Stimulated activated CD4-positive, alpha-beta T cell treated with anti-CD3 and anti-CD28 coated beads, Interleukin-15, amount 100 ng/mL, for 48 hours (primary cell): ENCODE results near the gene PELI2.

Experiments used
- DNase-seq, 2 donors: peaks; one replicate each; pipeline ENCODE4 v3.0.0-alpha.2; 2020; ENCODE audit warnings: low read depth in 2 of 2

The PELI2 gene

DNA sequence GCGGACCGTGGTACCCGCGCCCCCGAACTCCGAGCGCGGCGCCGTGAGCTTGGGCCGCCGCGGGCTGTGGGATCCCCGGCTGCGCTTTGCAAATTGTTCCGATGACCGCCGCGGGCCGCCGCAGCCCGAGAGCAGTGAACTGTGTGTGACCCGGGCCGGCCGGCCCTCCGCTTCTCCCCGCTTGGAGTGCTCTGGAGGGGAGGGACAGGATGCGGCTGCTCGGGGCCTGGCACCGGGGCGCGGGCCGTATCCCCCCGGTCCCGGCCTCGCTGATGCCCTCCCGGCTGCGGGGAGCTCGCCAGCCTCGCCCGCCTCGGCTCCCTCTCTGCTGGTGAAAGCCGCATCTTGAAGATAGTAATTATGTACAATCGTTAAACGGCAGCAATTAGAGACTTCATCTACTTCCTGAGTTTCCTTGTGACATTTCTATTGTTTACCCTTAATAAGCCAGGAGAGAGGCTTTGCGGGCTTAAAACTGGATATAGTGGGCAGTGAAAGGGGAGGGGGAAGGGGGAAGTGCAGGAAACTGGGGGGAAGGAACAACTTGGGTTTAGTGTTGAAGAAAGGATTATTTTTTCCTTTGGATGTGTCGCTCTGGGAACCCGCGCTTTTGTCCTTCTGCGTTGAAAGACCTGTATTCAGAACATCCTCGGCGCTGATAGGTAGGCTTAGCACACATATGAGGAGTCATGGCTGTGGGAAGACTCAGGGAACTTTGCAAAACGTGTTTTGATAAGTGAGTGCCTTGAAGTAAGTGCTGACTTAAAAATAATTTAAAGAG lies 1.2 kb downstream of the PELI2 start:
- peak in 1 of 2 donors; percentile 28 for DNase-seq

DNA sequence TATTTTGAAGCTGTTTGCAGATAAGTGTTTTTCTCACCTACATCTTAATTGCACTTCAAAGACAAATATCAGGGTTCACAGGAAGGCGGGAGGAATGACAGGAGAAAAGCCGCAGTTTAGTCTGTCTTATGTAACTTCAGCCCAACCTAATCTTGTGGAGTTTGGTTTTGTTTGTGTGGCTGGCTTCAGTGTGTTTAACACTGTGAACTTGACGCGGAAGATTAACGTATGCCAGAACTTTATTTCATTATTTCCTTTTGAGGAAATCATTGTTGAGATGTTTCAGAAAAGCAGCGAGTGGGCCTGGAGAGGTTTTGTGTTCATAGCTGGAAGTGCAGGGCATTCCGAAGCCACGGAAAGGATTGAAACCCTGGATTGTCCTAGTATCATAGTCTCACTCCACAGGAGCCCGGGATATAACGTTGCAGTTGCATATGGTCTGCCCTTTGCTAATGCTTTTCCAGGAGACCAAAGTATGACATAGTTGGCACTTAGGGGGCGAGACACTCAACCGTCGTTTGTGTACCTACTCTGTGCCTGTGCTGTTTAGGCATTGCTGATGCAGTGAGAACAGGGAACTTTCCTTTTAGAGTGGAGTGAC lies 2.0 kb downstream of the PELI2 start:
- DNase-seq = no peak

DNA sequence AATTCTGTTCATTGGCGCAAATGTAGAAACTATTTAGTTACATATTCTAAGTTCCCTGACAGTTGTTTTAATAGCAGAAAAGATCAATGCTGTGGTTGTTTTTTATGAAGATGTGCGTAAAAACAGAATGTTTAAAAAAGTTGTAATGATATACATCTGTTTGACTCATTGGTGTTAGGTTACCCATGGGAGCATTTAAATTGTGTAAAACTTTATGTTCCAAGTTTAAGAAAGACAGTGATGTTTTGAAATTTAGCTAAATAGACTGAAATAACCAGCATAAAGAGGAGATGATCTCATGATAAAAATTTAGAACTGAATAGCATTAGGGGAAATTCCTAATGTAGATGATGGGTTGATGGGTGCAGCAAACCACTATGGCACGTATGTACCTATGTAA lies 3.6 kb downstream of the PELI2 start:
- DNase-seq = no peak

DNA sequence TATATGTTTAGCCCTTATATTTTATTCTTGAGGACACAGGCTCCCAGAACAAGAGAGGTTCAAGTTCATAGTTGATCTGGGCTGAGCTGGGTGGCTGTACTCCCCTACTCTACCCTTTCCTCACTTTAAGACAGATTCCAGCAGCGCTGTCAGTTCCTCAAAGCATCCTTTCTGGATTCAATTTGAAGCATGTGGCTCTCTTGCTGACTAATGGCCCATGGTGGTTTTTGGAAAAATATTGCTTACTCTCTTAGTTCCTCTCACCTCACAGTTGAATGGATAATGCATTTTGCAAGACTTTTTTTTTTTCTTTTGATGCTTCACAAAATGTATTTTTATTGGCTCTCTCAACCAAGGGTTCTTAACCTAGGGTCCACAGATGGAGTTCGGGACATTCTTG lies 4.1 kb downstream of the PELI2 start:
- no peak for DNase-seq

DNA sequence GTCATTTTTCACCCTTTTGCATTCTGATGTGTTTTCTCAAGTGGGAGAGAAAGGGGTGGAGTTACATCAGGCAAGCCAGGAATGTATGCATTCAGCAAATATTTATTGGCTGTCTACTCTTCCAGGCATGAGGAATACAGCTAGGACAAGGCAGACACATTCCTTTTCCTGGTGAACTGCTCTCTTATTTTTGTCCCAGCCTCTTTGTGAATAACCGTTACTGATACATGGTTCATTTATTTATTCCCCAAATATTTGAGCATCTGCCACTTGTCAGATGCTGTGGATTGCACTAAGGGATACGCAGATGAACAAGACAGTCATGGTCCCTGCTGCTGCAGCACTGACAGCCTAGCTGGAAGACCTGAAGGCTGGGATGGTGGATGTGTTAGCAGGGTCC lies 6.1 kb downstream of the PELI2 start:
- no peak for DNase-seq

DNA sequence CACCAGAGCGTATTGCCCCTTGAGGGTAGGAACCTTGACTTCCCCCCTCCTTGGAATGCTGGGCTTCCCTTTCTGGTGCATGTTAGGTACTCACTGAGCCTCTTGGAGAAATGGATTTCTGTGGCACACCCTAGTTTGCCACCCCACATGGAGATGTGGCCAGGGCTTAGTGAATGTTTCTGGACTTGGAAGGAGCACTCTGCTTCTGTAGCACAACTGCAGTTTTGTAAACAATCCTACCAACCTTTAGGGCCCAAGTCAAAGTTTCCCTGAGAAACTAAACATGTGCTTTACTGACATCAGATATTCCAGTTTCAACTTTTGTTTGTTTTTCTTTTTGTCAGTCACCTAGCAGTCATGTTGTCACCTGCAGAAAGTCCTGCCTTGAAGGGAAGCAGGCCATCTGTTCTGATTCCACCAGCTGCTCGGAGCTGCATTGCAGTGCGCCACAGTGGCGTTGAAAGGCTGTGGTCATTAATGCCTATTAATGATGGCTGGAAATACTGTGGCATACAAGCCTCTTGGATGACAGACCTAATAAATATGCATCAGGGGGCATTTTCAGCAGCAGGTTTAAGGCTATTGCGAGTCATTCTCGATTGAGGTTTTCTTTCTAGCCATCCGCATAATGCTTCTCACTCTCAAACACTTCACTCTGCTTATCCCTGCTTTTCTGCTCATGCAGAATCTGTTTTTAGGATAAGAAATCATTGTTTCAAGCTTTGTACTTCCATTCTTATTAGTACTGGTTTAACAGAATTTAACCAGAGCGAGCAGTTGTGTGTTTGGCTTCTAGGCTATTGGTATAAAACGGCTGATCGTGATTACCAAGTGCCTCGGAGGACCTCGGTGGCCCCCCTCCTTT lies 7.8 kb downstream of the PELI2 start:
- DNase-seq = no peak

DNA sequence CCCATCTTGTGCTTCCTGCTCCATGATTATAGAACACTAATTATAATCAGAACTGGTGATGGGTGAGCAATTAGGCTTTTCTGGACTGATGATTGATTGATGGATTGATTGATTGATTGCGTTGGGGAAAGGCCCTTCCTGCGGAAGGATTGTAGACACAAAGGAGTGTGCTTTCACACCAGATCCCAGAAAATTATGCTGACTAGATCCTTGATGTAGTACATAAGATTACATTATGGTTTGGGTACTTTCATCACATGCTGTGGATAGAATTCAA lies 8.4 kb downstream of the PELI2 start:
- no peak for DNase-seq

DNA sequence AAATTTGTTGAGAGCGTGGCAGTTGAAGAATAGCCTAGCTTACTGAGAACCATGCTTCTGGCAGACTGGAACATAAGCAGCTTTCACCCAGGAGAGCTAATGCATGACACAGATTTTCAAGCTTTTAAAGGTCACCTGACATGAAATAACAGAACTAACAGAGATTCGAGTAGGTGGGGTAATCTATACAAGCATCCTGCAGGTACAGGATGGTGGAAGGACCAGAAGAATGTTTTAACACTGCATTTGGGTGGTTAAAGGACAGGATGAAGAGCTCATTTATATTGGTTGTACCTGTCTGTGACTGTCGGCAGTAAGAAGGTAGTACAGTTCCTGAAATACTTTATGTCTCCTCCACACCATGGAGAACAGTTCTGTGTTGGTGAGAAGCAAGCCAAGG lies 8.9 kb downstream of the PELI2 start:
- DNase-seq = no peak

DNA sequence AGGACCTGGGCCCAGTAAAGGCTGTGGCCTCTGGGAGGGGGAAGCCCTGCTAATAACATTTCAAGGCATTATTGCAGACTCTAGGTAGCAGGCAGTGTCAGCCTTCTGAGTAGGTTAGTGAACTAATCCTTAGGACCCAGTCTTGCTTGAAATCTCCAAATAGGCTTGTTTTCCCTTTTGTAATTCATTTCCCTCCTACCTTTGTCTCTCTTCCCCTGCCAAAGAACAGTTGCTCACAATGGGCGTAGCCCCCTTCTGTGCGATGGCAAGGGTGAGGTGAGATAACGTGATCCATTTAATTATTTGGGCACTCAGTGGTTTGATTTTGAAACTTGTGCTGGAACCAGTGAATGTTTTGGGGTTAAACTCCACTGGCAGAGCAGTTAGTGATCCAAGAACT lies 10.9 kb downstream of the PELI2 start:
- no peak for DNase-seq

DNA sequence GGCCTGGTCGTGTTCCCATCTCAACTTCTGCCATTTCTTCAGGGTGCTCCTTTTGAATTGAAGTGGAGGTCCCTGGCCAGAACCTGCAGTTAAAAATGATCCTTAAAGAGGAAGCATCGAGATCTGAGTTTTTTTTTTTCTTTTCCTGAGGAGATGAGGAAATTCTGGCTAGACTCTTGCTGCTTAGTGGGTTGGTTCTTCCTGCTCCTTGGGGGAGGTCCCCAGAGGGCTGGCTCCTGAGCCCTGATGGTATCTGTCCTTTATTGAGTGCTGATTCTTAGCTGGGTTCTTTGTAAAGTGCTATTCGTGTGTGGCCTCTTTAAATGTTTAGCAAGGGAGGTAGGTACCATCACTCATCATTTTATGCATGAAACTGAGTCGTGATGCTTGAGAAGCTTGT lies 11.7 kb downstream of the PELI2 start:
- no peak for DNase-seq

DNA sequence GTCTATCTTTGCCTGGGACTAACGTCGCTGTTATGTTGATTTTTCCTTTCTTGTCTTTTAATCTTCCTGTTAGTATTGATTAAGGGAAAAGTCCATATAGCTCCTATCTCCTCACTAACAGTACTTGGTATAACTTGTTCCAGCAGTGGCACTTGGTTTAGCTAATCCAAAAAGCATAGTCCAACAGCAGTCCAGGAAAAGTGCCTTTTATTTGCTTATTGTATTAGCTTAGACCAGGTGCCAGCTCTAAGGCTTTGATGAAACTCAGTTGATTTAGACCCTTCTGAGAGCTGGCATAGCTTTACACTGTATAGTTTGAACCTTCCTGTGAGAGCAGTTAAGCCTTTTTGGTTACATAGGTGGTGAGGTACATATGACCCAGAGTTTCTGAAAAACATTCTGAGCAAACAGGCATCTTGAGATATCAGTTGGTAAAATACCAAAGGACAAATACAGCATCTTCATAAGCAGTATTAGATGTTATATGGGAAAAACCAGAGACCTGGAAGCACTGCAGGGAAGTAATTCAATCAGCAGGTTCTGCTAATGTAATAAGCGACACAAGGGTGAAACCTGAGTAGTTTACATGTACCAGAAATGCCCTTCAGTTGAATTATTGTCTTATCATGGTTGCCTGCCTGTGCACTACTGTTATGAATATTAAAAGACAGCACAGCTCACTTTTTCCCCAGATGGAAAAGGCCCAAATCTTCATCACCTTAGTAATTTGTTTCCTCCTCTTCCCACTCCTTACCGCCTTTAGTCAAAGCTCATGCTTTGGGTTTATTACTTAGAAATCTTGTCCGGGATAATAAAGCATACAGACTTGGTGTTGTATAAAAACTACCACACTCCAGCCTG lies 13.0 kb downstream of the PELI2 start:
- no peak for DNase-seq

DNA sequence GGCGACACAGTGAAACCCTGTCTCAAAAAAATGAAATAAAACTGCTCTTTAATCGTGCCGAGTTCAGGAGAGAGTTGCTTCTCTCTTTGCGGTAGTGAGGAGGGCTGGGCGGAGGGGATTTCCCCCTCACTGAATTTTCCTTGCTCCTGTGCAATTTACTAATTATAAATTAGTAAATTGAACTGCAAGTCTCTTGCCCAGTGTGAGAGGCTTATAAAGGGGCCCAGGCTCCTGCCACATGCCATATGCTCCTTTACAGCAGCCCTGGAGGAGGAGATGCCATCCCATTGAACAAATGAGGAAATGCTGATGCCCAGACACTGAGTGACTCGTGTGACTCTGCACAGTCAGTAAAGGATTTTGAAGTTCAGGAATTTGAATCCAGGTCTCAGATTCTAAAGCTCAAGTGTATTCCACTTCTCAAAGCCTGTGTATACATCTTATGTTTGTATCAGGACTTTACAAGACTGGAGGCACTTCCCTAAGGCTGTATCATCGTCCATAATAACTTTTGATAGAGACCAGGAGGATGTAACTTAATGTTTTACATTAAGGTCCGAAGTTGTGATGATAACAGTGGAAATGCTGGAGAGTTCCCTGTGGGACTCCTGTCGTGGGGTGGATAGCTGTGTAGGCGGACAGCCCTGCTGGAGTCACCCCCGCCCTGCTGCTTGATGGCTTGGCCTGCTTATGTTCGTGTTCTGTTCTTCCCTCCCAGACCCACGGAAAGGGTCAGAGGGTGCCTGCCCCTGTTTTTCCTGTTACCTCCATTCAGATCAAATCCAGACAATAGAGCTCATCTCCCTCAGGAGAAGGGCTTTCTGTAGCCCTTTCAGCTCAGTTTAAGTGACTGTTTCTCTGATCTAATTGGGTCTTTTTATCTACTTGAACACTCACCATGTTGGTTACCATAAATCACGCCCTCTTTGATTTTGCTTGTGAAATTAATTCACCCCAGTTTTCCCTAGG lies 13.9 kb downstream of the PELI2 start:
- no peak for DNase-seq

DNA sequence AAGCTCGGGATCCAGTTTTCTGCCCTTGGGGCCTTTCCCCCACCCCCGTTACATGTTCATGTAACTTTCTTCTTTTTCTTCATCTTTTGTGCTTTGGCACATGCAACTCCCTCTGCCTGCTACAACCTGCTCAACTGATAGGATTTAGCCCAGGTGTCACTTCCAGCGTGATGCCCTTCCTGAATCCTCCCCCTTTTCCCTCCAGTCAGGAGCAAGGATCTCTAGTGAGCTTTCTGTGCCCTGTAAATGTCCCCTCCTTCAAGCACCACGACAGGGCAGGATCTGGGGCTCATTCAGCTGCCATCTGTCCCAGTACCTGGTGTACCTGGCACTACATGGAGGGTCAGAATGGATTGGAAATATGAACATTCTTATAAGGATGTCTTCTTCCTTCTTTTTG lies 15.3 kb downstream of the PELI2 start:
- no peak for DNase-seq

DNA sequence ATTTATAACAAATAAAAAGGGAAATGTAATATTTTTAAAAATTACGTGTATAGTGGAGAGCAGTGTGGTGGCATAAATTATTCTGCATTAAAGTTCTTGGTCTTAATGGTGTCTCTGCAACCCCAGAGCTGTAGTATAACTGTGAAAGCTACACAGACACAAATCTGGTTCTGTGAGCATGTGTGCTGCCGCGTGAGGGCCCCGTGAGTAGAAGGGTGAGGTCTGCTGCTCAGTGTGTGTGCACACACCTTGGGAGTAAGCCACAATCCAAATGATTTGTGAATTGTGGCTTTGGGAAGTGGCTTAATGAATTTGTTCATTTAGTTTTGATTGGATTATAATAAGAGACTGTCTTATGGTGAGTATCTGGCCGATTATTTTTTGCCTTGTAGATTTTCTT lies 16.8 kb downstream of the PELI2 start:
- no peak for DNase-seq

DNA sequence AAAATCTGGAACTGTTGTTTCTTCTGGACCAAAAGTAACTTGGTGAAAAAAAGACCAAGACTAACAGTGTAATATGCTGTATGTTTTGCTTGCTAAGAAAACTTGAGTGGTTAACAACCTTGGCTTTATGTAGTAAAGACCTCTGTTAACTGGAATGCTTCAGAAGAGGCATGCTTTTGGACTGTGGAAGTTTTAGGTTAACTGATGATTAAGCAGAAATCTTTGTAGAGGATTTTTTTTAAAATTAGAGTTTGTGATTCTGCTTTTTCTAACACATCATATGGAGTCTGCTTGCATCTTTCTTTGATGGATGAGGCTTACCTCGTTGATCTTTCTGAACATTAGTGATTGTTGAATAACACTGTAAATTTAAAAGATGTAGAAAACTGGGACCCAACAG lies 17.5 kb downstream of the PELI2 start:
- no peak for DNase-seq

DNA sequence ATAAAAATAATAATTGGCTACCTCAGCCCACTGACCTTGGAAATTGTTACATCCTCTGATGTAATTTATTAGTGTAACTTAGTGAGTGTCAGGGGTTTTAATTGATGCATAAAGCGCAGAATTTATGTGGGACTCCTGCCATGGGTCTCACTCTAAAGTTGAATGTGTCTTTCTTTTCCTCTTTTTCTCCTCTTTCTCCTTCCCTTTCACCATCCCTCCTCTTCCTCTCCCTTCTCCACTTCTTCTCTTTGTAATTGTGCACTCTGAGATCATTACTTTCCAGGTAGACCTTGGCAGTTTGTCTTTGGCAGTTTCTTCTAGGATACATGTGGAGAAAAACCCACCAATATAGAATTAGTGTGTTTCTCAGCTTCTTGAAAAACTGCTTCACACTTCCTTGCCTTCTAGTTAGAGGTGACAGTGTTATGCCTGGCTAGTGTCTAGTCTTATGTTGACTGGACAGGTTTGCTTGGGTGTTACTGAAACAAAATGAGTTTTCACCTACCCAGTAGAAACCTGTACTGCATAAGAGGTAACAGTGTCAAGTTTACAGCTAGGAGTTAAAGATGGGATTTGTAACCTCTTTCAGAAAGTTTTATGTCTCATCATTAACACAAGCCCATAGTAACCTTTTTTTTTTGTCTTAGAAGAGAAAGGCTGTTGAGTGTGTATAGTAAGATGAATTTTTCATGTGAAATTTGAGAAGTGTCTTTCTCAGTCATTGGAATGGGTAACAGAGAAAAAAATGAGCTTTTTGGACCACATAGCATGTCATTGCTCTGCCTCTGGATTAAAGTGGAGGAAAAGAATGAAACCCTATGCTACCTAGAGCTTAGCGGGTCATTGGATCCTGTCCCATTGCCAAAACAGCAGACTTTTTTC lies 18.6 kb downstream of the PELI2 start:
- DNase-seq = no peak

DNA sequence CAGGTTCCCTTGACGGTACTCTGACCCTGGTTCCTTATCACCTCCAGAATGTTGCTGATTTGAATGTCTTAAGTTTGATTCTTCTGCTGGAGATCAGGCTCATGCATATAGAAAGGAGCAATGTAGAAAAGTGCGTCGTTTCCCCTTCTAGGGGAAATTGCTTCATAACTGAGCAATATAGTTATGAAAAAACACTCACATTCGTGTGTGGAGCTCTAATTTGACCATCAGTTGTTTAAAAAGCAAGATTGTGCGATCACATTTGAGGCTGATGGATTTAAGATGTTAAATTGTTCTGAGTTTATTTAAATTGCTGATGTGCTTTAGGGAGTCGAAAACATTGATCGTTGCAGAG lies 19.2 kb downstream of the PELI2 start:
- no peak for DNase-seq

DNA sequence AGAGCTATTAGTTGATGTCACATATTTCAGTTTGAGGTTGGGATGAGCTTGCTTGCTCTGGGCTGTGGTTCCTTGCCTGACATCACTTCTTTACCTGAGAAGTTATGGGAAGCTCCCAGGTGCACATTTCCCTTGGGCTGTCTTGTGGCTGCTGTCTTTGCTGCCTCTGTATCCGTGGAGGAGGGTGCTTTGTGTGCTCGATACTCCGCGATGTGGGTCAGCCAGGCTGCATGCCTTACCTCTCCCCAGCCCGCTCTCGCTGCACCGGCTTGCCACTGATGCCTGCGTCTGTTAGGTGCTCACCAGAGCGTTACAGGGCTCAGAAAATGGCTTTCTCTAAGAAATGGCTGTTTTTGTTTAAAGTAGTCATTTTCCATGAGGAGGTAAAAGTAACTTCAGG lies 19.6 kb downstream of the PELI2 start:
- DNase-seq = no peak

DNA sequence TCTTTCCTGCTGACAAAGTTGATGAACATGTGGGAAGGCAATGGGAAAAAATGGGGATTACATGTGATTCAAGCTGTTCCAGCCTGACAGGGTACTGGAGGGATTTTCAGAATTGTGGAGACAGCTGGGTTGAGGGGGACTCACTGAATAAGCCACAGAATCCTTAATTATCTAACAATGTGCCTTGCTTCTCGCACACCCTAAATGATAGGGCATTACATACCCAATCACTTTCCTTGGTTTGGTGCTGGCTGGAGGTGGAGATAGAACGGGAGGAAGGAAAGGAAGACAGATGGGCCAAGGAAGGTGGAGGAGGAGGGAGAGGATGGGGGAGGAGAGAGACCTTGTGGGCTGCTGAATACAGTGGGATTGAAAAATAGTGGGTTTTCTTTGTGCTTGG lies 20.7 kb downstream of the PELI2 start:
- DNase-seq = no peak

DNA sequence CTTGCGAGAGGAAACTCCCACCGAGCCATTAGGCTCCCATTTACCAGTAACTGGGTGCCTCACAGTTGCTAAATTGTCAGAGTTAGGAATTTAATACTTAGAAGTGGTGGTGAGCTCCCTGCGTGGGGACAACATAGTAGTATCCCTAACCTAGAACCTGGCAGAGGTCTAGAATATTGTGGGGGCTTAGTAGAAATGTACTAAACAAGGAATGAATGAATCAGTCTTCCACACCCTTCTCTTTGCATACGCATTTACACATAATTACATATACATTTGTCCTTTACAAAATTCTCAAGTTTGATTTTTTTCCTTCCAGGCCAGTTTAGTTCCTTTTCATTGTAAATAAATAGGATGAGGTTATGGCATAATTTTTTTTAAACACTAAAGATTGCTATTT lies 24.1 kb downstream of the PELI2 start:
- DNase-seq = no peak
